Astrocyte (in vitro differentiated cells and primary cell): ENCODE data around the gene MON2. TPM values are rescaled to one million over a fixed set of nuclear protein-coding genes. Genes with fewer than 3 reads are reported as not detected.

ENCODE experiments used
- DNase-seq: peaks from one replicate; pipeline ENCODE4 v3.0.0-alpha.2; 2010; ENCODE audit warnings: low read depth
- FAIRE-seq: peaks from 2 replicates; lab custom pipeline; 2011; peaks lifted over from hg19 to GRCh38; lab: Jason Lieb, UNC
- H2AFZ ChIP-seq: 2 replicates; pipeline ENCODE4 v1.6.0; 2012; ENCODE audit warnings: low read depth, low read length, inconsistent platforms
- H3K27ac ChIP-seq: 2 replicates; pipeline ENCODE4 v1.5.1; 2011; ENCODE audit warnings: low read depth, low read length, inconsistent platforms
- H3K27me3 ChIP-seq: 2 replicates; pipeline ENCODE4 v1.6.0; 2011; ENCODE audit warnings: low read length, inconsistent platforms; ENCODE audit not compliant: insufficient read depth
- H3K36me3 ChIP-seq: 2 replicates; pipeline ENCODE4 v1.5.1; 2011; ENCODE audit warnings: low read length, inconsistent platforms; ENCODE audit not compliant: insufficient read depth
- H3K4me1 ChIP-seq: 2 replicates; pipeline ENCODE4 v1.5.1; 2011; ENCODE audit warnings: low read length, inconsistent platforms; ENCODE audit not compliant: insufficient read depth
- H3K4me2 ChIP-seq: 2 replicates; pipeline ENCODE4 v1.6.0; 2012; ENCODE audit warnings: low read length, inconsistent platforms
- H3K4me3 ChIP-seq: 2 replicates; pipeline ENCODE4 v1.5.1; 2011; ENCODE audit warnings: low read depth, mild to moderate bottlenecking, low read length, inconsistent platforms; ENCODE audit not compliant: insufficient read depth
- H3K79me2 ChIP-seq: 2 replicates; pipeline ENCODE4 v1.6.0; 2012; ENCODE audit warnings: mild to moderate bottlenecking, low read length, inconsistent platforms; ENCODE audit not compliant: insufficient read depth
- H3K9ac ChIP-seq: 2 replicates; pipeline ENCODE4 v1.6.0; 2012; ENCODE audit warnings: mild to moderate bottlenecking, low read length, inconsistent platforms
- H3K9me3 ChIP-seq: 2 replicates; pipeline ENCODE4 v1.5.1; 2012; ENCODE audit warnings: low read depth, mild to moderate bottlenecking, low read length, inconsistent platforms; ENCODE audit not compliant: insufficient read depth
- H4K20me1 ChIP-seq: 2 replicates; pipeline ENCODE4 v1.6.0; 2012; ENCODE audit warnings: low read length, inconsistent platforms; ENCODE audit not compliant: insufficient read depth
- H3K27ac Mint-ChIP-seq: one replicate; pipeline ENCODE4 v1.8.0; 2021; ENCODE audit warnings: mild to moderate bottlenecking, mixed read lengths; ENCODE audit not compliant: unreplicated experiment
- H3K27me3 Mint-ChIP-seq: one replicate; pipeline ENCODE4 v1.8.0; 2021; ENCODE audit warnings: low read depth, mixed read lengths; ENCODE audit not compliant: unreplicated experiment
- H3K36me3 Mint-ChIP-seq: one replicate; pipeline ENCODE4 v1.8.0; 2021; ENCODE audit warnings: low read depth, mixed read lengths; ENCODE audit not compliant: unreplicated experiment
- H3K4me1 Mint-ChIP-seq: one replicate; pipeline ENCODE4 v1.8.0; 2021; ENCODE audit warnings: low read depth, mixed read lengths; ENCODE audit not compliant: unreplicated experiment
- H3K4me3 Mint-ChIP-seq: one replicate; pipeline ENCODE4 v1.8.0; 2021; ENCODE audit warnings: mild to moderate bottlenecking, moderate library complexity, mixed read lengths; ENCODE audit not compliant: unreplicated experiment
- H3K9me3 Mint-ChIP-seq: one replicate; pipeline ENCODE4 v1.8.0; 2021; ENCODE audit warnings: mild to moderate bottlenecking, mixed read lengths; ENCODE audit not compliant: unreplicated experiment
- CTCF ChIP-seq: IDR thresholded peaks from 2 replicates; pipeline ENCODE4 v1.5.1; 2011; ENCODE audit warnings: low read depth, mild to moderate bottlenecking, inconsistent platforms, low read length, moderate library complexity; ENCODE audit not compliant: insufficient read depth
- EZH2 ChIP-seq: IDR thresholded peaks from 2 replicates; pipeline ENCODE4 v1.6.1; 2012; ENCODE audit warnings: mild to moderate bottlenecking, low read length, inconsistent platforms; ENCODE audit not compliant: insufficient read depth
- total RNA-seq: library from RNA; stranded (reverse); gene quantifications from 2 replicates; pipeline ENCODE4 v1.2.1, GENCODE V29; 2021

The MON2 gene
- total RNA-seq, 1 donor from 2014 or later: 39.7 TPM

GRCh38 chr12:62520361-62520760, 53.7 kb downstream of the MON2 start:
- H3K4me1 Mint-ChIP-seq: no peaks in the 10 kb centered on the region
- H3K4me3 Mint-ChIP-seq: no peak overlapping the region
- FAIRE-seq (no peak), DNase-seq (no peak)
- H3K36me3 Mint-ChIP-seq: peaks cover 6% of the 10 kb centered on the region
- Histone ChIP-seq H3K36me3 (peaks cover 4% of the 10 kb centered on the region), H3K9ac (no peak overlapping the region), H3K4me3 (no peak overlapping the region), H3K27ac (no peak overlapping the region), H4K20me1 (no peaks in the 10 kb centered on the region), H3K4me1 (no peaks in the 10 kb centered on the region), H3K4me2 (no peak overlapping the region), H3K27me3 (no peaks in the 10 kb centered on the region), H2AFZ (no peak overlapping the region), H3K79me2 (no peaks in the 10 kb centered on the region), H3K9me3 (no peaks in the 10 kb centered on the region)
- H3K27me3 Mint-ChIP-seq: no peaks in the 10 kb centered on the region
- no peak overlapping the region for H3K27ac Mint-ChIP-seq
- peaks cover 2% of the 10 kb centered on the region for H3K9me3 Mint-ChIP-seq
- TF ChIP-seq EZH2: no peak
- no peak for TF ChIP-seq CTCF

- H3K27ac Mint-ChIP-seq: no peak overlapping the region
- no peak overlapping the region for H3K4me2 ChIP-seq
- H3K4me3 Mint-ChIP-seq: no peak overlapping the region
- no peak overlapping the region for H3K4me3 ChIP-seq
- no peaks in the 10 kb centered on the region for H3K79me2 ChIP-seq
- no peaks in the 10 kb centered on the region for H3K27me3 ChIP-seq
- H3K9me3 Mint-ChIP-seq: no peaks in the 10 kb centered on the region
- DNase-seq (no peak), FAIRE-seq (no peak)
- no peaks in the 10 kb centered on the region for H3K4me1 Mint-ChIP-seq
- H3K27ac ChIP-seq: no peak overlapping the region
- no peaks in the 10 kb centered on the region for H3K9me3 ChIP-seq
- H2AFZ ChIP-seq: no peak overlapping the region
- no peaks in the 10 kb centered on the region for H4K20me1 ChIP-seq
- H3K36me3 Mint-ChIP-seq: peaks cover 6% of the 10 kb centered on the region
- no peak overlapping the region for H3K9ac ChIP-seq
- H3K27me3 Mint-ChIP-seq: no peaks in the 10 kb centered on the region
- TF ChIP-seq CTCF (no peak), EZH2 (no peak)
- peaks cover 6% of the 10 kb centered on the region for H3K36me3 ChIP-seq
- H3K4me1 ChIP-seq: no peaks in the 10 kb centered on the region
These were observed 56.4 kb downstream of the MON2 start for GRCh38 chr12:62522984-62523383.

GRCh38 chr12:62523619-62524018, 57.0 kb downstream of the MON2 start:
- no peak overlapping the region for H3K27ac Mint-ChIP-seq
- TF ChIP-seq CTCF: no peak
- no peak for TF ChIP-seq EZH2
- H3K4me1 Mint-ChIP-seq: no peaks in the 10 kb centered on the region
- DNase-seq (no peak), FAIRE-seq (no peak)
- Histone ChIP-seq H3K9me3 (no peaks in the 10 kb centered on the region), H3K4me2 (no peak overlapping the region), H4K20me1 (no peaks in the 10 kb centered on the region), H3K4me1 (no peaks in the 10 kb centered on the region), H3K79me2 (no peaks in the 10 kb centered on the region), H3K27ac (no peak overlapping the region), H2AFZ (no peak overlapping the region), H3K9ac (no peak overlapping the region), H3K27me3 (no peaks in the 10 kb centered on the region), H3K4me3 (no peak overlapping the region), H3K36me3 (peaks cover 6% of the 10 kb centered on the region)
- no peaks in the 10 kb centered on the region for H3K27me3 Mint-ChIP-seq
- no peaks in the 10 kb centered on the region for H3K9me3 Mint-ChIP-seq
- no peak overlapping the region for H3K4me3 Mint-ChIP-seq
- peaks cover 4% of the 10 kb centered on the region for H3K36me3 Mint-ChIP-seq
